LNCaP clone FGC (cell line): ENCODE measurements around the gene UTF1.

Source experiments
- DNase-seq: peaks from one replicate; pipeline ENCODE4 v3.0.0-alpha.2; 2011; ENCODE audit warnings: low read depth
- H3K4me3 ChIP-seq: 2 replicates; pipeline ENCODE4 v1.5.1; 2011; ENCODE audit warnings: mild to moderate bottlenecking, low read depth, low read length, control low read depth
- TF ChIP-seq, protein P1 (sequence below): IDR thresholded peaks from 2 replicates; pipeline ENCODE4 v1.5.1; 2012; ENCODE audit warnings: mild to moderate bottlenecking; ENCODE audit not compliant: control insufficient read depth, insufficient read depth; ENCODE audit errors: extremely low read depth

The UTF1 gene

DNA sequence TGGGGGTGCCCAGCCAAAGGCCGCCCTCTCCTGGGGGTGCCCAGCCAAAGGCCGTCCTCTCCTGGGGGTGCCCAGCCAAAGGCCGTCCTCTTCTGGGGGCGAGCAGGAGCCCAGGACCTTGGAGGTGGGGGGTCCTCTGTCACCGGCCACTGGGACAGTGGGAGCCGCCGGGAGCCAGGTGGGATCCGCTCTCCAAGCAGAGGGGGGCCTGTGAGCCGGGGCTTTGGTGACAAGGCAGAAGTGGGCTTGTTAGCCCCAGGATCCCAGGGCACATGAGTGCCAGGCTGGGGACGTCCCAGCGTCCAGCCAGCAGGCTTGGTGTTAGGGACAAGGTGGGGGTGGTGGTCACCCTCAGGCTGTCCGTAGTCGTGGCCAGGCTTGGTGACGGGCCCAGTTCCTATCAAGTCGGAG lies 29.4 kb upstream of the UTF1 start:
- TF ChIP-seq, protein P1, sequence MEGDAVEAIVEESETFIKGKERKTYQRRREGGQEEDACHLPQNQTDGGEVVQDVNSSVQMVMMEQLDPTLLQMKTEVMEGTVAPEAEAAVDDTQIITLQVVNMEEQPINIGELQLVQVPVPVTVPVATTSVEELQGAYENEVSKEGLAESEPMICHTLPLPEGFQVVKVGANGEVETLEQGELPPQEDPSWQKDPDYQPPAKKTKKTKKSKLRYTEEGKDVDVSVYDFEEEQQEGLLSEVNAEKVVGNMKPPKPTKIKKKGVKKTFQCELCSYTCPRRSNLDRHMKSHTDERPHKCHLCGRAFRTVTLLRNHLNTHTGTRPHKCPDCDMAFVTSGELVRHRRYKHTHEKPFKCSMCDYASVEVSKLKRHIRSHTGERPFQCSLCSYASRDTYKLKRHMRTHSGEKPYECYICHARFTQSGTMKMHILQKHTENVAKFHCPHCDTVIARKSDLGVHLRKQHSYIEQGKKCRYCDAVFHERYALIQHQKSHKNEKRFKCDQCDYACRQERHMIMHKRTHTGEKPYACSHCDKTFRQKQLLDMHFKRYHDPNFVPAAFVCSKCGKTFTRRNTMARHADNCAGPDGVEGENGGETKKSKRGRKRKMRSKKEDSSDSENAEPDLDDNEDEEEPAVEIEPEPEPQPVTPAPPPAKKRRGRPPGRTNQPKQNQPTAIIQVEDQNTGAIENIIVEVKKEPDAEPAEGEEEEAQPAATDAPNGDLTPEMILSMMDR: no peak
- no peak for DNase-seq

GRCh38 chr10:133201151-133201947 lies 28.7 kb upstream of the UTF1 start:
- TF ChIP-seq, protein P1: no peak
- no peak overlapping the region for H3K4me3 ChIP-seq
- no peak for DNase-seq

More for the DNA sequence above, 29.4 kb upstream of the UTF1 start:
- H3K4me3 ChIP-seq: no peak overlapping the region

- H3K4me3 ChIP-seq: no peak overlapping the region
- no peak for DNase-seq
- TF ChIP-seq, protein P1: no peak
Measured at GRCh38 chr10:133201948-133202725, 27.9 kb upstream of the UTF1 start.

DNA sequence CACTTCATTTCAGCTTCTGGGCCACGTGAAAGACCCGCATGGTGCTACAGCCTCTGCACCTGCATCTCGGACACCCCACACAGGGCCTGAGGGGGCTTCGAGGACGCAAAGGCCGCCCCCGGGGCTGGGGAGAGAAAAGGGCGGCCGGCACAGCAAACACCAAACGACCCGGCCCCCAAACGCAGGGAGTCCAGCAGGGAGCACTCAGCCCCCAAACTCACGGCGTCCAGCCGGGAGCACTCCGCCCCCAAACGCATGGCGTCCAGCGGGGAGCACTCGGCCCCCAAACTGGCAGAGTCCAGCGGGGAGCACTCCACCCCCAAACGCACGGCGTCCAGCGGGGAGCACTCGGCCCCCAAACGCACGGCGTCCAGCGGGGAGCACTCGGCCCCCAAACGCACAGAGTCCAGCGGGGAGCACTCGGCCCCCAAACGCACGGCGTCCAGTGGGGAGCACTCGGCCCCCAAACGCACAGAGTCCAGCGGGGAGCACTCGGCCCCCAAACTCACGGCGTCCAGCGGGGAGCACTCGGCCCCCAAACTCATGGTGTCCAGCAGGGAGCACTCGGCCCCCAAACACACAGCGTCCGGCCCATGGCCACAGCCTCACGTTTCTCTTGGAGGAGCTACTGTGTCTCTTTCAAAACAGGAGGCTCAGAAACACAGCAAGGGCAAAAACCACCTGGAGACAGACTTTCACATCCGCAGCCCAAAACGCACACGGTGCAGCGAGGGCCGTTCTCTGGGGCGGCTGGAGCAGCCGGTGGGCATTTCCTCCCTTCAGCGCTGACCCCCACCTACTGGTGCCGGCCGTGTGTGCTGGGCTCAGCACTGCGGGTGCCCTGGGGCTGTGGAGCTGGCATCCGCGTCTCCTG lies 27.0 kb upstream of the UTF1 start:
- TF ChIP-seq, protein P1: no peak
- DNase-seq: no peak
- H3K4me3 ChIP-seq: no peak overlapping the region

DNA sequence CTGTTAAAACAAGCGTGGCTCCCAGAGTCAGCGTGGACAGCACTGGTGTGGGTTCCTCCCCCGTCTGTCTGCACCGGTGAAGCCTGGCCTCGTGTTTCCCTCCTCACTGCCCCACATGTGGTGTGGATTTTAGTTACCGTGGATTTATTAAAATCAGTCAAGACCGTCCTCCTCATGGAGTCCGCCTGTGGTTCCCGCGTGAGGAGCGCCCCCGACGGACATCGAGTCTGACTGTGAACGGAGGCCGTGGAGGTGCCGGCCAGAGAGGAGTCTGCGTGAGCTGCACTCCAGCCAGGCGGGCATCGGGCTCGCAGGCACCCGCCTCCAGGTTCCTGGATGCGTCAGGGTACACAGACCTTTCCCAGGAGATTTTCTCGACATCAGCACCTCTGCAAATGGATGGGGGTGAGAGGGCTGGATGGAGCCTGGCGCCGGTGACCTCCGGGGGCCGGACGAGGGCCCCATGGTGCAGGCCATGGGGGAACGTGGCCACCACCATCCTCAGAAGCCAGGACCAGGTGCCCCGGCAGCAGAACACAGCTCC lies 26.3 kb upstream of the UTF1 start:
- no peak overlapping the region for H3K4me3 ChIP-seq
- TF ChIP-seq, protein P1: no peak
- DNase-seq: no peak

DNA sequence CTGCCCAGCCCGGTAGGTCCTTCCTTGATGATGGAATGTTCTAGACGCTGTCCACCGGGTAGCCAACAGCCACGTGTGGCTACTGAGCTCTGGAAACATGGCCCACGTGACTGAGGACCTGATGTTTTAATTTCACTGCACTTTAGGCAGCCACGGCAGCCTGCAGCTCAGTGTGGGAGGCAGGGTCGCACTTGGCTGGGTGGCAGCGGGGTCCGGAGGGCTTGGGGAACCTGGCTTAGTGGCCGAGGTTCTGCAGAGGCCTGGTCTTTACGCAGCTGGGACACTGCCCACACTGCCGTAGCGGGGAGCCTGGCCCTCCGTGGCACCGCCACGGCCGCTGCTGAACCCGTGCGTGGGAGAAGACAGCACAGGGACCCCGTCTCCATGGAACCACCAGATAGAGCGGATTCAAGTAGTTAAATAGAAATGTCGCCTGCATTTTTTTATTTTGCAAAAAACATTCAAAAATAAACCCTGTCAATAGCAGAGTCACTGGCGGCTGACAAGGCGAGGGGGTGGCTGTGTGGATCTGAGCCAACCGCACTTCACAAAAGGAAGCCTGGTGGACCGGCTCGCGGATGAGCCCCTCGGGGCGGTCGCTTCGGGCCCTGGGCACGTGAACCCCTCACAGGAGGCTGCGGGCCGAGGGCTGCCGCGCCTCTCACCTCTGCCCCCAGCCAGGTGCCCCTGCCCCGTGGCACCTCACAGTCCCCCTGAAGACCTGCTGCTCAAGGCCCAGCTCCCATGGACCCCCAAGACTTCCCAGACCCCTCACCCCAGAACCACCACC lies 25.6 kb upstream of the UTF1 start:
- TF ChIP-seq, protein P1: no peak
- no peak for DNase-seq
- no peak overlapping the region for H3K4me3 ChIP-seq
